Measurements from ENCODE around the gene EML6. TPM values are rescaled to one million over a fixed set of nuclear protein-coding genes. Genes with fewer than 3 reads are reported as not detected.

Gene EML6
- total and polyA plus RNA-seq, 2 of the 13 experiments (the other 11 are each of a cell fraction or from before 2014, with no cell fraction given), result 17.2 to 32.4 TPM

GRCh38 chr2:54723131-54723995 is at the start of gene EML6 (continued):
- TF ChIP-seq, protein P1, sequence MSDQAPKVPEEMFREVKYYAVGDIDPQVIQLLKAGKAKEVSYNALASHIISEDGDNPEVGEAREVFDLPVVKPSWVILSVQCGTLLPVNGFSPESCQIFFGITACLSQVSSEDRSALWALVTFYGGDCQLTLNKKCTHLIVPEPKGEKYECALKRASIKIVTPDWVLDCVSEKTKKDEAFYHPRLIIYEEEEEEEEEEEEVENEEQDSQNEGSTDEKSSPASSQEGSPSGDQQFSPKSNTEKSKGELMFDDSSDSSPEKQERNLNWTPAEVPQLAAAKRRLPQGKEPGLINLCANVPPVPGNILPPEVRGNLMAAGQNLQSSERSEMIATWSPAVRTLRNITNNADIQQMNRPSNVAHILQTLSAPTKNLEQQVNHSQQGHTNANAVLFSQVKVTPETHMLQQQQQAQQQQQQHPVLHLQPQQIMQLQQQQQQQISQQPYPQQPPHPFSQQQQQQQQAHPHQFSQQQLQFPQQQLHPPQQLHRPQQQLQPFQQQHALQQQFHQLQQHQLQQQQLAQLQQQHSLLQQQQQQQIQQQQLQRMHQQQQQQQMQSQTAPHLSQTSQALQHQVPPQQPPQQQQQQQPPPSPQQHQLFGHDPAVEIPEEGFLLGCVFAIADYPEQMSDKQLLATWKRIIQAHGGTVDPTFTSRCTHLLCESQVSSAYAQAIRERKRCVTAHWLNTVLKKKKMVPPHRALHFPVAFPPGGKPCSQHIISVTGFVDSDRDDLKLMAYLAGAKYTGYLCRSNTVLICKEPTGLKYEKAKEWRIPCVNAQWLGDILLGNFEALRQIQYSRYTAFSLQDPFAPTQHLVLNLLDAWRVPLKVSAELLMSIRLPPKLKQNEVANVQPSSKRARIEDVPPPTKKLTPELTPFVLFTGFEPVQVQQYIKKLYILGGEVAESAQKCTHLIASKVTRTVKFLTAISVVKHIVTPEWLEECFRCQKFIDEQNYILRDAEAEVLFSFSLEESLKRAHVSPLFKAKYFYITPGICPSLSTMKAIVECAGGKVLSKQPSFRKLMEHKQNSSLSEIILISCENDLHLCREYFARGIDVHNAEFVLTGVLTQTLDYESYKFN (CRISPR knock-in tag; conservative IDR thresholded peaks at IDR 0.05), result peak; percentile 78
- TF ChIP-seq MEIS1 (CRISPR knock-in tag; IDR thresholded peaks at IDR 0.05; ENCODE audit: borderline replicate concordance), result peak; percentile 57; the same call in 1 of the 2 replicates
- no peak for TF ChIP-seq JUN (CRISPR knock-in tag; IDR thresholded peaks at IDR 0.05)
- no peak for TF ChIP-seq ZNF816 (CRISPR knock-in tag; IDR thresholded peaks at IDR 0.05; ENCODE audit: borderline replicate concordance)
- TF ChIP-seq PRPF4 (IDR thresholded peaks at IDR 0.05; ENCODE audit: low read depth, low read length, poor library complexity, severe bottlenecking), result no peak
- TF ChIP-seq PRDM4 (CRISPR knock-in tag; IDR thresholded peaks at IDR 0.05; ENCODE audit: borderline replicate concordance), result no peak
- TF ChIP-seq, protein P2, sequence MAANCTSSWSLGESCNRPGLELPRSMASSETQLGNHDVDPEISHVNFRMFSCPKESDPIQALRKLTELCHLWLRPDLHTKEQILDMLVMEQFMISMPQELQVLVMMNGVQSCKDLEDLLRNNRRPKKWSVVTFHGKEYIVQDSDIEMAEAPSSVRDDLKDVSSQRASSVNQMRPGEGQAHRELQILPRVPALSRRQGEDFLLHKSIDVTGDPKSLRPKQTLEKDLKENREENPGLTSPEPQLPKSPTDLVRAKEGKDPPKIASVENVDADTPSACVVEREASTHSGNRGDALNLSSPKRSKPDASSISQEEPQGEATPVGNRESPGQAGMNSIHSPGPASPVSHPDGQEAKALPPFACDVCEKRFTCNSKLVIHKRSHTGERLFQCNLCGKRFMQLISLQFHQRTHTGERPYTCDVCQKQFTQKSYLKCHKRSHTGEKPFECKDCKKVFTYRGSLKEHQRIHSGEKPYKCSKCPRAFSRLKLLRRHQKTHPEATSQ (CRISPR knock-in tag; IDR thresholded peaks at IDR 0.05; ENCODE audit: borderline replicate concordance), result peak; percentile 74; the same call in 1 of the 2 replicates
- peak; percentile 94 for TF ChIP-seq PCBP1 (IDR thresholded peaks at IDR 0.05; ENCODE audit: borderline replicate concordance, low read depth, low read length)
- no peak for TF ChIP-seq XBP1 (CRISPR knock-in tag; IDR thresholded peaks at IDR 0.05)
- TF ChIP-seq FOXK2 (IDR thresholded peaks at IDR 0.05), result peak; percentile 63; the same call in 1 of the 2 replicates
- TF ChIP-seq, protein P3, sequence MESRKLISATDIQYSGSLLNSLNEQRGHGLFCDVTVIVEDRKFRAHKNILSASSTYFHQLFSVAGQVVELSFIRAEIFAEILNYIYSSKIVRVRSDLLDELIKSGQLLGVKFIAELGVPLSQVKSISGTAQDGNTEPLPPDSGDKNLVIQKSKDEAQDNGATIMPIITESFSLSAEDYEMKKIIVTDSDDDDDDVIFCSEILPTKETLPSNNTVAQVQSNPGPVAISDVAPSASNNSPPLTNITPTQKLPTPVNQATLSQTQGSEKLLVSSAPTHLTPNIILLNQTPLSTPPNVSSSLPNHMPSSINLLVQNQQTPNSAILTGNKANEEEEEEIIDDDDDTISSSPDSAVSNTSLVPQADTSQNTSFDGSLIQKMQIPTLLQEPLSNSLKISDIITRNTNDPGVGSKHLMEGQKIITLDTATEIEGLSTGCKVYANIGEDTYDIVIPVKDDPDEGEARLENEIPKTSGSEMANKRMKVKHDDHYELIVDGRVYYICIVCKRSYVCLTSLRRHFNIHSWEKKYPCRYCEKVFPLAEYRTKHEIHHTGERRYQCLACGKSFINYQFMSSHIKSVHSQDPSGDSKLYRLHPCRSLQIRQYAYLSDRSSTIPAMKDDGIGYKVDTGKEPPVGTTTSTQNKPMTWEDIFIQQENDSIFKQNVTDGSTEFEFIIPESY (CRISPR knock-in tag; IDR thresholded peaks at IDR 0.05), result 0 out of 2 replicates have a peak, but pooled peaks have one; percentile 22
- no peak for TF ChIP-seq ZNF101 (CRISPR knock-in tag; IDR thresholded peaks at IDR 0.05; ENCODE audit: borderline replicate concordance, low read depth)
- TF ChIP-seq, protein P4, sequence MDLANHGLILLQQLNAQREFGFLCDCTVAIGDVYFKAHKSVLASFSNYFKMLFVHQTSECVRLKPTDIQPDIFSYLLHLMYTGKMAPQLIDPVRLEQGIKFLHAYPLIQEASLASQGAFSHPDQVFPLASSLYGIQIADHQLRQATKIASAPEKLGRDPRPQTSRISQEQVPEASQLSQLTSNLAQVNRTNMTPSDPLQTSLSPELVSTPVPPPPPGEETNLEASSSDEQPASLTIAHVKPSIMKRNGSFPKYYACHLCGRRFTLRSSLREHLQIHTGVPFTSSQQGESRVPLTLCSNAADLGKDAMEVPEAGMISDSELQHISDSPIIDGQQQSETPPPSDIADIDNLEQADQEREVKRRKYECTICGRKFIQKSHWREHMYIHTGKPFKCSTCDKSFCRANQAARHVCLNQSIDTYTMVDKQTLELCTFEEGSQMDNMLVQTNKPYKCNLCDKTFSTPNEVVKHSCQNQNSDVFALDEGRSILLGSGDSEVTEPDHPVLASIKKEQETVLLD (CRISPR knock-in tag; IDR thresholded peaks at IDR 0.05; ENCODE audit: low read depth), result peak; percentile 72
- no peak; the same call in none of the 2 replicates for TF ChIP-seq ARNT2 (CRISPR knock-in tag; IDR thresholded peaks at IDR 0.05; ENCODE audit: low read depth)
- peak; percentile 88 for TF ChIP-seq ZSCAN30 (CRISPR knock-in tag; IDR thresholded peaks at IDR 0.05)
- TF ChIP-seq ZNF782 (CRISPR knock-in tag; IDR thresholded peaks at IDR 0.05; ENCODE audit: borderline replicate concordance), result peak; percentile 12; the same call in 1 of the 2 replicates
